GM18873 (cell line): ENCODE measurements around the gene TMEM41A.
"Not testable (repeated sequence)": the region's sequence is repeated elsewhere in the genome, so short reads cannot be mapped to it uniquely, and the experiment has no call there.

Experiments used
- ATAC-seq: cut with Tn5 transposase; IDR thresholded peaks from one replicate; pipeline ENCODE4 v1.9.1; 2021; ENCODE audit warnings: mild to moderate bottlenecking, moderate library complexity, moderate number of reproducible peaks; ENCODE audit not compliant: unreplicated experiment, low FRiP score

TMEM41A gene

DNA sequence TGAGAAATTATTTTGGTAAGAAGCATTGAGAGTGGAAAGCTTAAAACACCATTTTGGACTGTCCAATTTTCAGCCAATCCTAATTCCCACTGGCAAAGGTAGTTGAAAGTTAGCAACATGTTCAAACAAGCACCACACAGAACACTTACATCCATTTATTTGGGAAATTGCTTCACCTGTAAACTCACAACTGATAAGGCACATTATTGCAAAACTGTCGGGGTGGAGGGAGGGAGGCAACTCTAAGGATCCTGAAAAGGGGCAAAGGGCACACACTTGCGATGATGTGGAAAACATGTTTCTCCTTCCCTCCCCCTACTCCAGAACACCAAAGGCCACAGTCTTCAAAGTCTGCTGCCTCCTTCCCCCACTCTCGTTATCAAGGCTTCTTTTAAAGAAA, 9.4 kb downstream of the TMEM41A start:
- ATAC-seq = no peak

DNA sequence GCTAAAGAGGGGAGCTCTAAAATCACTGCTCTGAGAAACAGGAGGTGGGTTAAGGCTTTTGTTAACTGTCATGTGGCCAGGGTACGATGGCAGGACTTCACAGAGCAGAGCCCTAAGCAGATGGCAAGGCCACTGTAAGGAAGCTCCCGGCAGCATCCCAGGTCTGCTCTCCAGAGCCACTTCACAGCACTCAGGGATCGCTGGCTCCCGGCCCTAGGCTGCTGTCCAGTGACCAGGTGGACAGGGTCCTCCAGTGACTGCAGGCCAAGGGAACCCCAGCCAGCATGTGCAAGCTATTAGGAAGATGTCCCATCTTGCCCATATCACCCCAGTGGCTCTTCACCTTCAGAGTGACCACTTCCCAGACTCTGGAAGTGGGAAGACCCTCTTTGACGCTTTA, 10.4 kb downstream of the TMEM41A start:
- ATAC-seq = no peak

DNA sequence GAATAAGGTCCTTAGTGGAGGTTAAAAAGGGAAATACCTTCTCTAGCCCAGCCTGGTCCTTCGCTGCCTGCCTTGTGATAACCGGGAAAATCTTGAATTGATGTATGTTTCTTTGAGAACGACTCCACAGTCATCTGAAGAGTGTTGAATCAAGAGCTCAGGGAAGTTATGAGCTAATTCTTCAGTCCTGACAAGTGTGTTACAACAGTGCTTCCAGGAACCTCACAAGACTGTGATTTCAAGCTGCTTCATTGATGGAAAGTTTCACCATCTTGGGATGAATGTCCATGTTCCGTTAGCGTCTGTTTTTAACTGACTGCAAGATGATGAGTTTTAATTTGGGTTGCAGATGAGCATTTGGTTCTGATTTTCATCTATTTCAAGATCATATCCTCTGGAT, 12.4 kb downstream of the TMEM41A start:
- ATAC-seq = no peak

DNA sequence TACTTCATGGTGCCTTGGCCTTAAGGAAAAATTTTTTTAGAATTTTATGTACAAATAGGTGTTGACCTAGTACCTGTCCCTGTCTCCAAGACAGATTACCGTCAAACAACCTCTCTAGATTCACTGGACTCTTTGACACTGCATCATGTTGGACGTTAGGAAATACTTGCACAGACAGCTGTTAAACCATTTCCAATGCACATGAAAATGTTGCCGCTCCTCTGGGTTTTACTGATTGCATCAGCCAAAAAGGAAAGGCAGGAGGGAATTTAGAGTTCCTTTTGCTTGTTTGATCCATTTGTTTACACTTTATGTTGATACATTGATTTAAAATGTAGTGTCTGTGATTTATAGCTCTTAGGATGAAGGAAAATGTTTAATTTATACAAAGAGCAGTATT, 14.5 kb downstream of the TMEM41A start:
- no peak for ATAC-seq

DNA sequence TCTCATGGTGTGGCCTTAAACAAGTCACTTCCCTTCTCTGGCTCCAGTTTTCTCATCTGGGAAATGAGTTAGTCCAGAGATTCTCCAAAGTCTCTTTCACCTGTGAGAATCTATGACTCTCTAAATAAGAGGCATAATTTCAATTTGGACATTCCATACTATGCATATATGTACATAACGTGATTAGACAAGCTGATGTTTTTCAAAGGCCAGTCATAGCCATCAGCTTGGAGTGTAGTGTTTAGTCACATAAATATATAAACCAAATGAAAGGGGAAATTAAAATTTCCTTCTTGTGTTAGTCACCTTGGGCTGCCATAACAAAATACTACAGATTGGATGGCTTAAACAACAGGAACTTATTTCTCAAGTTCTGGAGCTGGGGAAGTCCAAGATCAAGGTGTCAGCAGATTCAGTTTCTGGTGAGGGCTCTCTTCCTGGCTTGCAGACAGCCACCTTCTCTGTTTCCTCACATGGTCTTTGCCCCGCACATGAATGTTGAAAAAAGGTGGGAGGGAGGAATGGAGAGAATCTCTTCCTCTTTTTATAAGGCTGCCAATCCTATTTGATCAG, 19.4 kb downstream of the TMEM41A start:
- ATAC-seq = no peak

DNA sequence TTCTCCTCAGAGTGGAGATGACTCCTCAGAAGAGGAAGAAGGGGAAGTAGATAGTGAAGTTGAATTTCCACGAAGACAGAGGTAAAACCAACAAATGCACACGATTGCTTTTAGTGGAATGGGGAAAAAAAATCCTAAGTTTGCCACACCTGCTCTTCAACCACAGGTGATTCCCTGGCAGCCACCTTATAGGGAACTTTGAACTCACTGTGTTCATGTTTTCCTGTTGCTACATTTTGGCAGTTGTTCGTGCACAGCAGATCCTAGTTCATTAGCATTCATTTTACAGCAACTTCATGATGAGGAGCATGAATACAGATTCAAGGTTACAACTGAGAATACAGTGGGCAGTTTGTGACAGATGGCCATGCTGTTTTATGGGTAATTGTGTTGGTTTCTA, 21.5 kb downstream of the TMEM41A start:
- no peak for ATAC-seq

DNA sequence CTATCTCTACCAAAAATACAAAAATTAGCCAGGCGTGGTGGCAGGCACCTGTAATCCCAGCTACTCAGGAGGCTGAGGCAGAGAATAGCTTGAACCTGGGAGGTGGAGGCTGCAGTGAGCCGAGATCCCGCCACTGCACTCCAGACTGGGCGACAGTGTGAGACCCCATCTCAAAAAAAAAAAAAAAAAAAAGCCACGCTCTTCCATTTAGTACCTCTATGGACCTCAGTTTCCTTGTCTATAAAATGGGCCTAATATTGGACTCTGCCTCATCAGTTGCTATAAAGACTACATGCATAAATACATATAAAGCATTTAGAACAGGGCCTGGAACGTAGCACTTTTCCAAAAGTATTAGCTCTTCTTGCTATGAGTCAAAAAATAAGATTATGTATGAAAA, 23.9 kb downstream of the TMEM41A start:
- ATAC-seq = not testable (repeated sequence)

DNA sequence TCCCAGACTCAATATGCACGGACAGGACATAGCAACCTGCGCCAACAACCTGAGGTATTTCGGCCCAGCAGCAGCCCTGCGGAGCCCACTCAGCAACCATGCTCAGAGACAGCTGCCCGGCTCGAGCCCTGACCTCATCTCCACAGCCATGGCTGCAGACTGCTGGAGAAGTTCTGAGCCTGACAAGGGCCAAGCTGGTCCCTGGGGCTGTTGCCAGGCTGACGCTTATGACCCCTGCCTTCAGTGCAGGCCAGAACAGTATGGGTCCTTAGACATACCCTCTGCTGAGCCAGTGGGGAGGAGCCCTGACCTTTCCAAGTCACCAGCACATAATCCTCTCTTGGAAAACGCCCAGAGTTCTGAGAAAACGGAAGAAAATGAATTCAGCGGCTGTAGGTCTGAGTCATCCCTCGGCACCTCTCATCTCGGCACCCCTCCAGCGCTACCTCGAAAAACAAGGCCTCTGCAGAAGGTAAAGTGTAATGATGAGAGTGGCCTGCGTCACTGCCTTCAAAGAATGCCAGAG, 25.5 kb downstream of the TMEM41A start:
- ATAC-seq = no peak

DNA sequence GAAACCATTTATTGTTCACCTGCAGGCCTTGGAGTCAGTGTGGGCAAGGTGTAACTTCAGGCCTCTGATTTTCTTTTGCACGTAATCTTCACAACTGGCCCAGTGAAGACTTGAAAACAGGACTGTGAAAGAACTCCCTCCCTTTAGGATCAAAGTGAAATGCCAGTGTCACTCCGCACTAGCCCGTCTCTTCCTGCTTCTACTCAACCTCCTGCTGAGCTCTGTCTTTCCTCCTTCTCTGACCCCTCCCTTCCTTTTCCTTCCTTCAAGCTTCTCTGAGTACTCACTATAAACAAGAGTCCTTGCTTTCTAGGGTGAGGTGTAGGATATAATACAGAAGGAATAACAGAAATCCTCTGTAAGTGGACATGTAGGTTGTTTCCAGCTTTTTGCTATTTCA, 28.5 kb downstream of the TMEM41A start:
- ATAC-seq = no peak

DNA sequence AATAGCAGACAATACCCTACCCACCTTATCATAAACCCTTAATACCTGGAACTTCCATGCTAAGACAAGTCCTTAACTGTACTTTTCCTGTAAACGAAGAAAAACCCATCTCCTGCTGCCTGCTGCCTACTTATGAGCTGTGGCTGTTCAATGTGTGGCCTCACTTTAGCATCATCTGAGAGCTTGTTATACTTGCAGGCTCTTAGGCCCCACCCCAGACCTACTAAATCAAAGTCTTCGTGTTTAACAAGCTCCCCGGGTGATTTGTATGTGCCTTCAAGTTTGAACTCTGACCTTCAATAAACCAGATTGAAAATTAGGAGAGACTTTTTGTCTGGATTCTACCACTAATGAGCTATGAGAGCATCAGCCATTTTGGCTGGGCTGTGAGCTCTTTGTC, 29.3 kb downstream of the TMEM41A start:
- ATAC-seq = no peak

DNA sequence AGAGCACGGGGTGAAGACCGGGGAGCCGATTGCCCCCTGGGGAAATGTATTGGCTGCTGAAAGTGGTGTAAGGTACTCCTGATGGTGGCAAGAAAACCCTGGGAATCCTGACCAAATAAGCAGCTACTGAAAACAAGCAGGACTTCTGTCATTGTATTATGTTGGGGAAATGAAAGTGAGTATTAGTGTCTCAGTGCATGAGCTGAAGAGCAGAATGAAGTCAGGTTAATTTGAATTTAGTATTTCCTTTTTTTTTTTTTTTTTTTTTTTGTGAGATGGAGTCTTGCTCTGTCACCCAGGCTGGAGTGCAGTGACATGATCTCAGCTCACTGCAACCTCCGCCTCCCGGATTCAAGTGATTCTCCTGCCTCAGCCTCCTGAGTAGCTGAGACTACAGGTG, 32.7 kb downstream of the TMEM41A start:
- not testable (repeated sequence) for ATAC-seq

DNA sequence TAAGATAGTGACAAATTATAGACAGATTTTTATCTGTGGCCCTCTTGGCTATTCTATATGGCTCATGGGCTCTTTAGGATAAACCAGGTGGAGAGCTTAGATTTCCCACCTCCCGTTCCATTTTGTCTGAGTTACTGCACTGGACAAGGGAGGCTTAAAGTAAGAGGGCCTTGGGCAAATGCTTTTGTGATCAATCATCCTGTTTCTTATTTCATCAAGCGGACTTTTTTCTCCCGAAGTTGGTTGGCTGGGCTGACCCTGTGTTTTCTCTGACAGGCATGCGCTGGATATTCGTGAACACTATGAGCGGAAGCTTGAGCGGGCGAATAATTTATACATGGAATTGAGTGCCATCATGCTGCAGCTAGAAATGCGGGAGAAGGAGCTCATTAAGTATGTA, 33.4 kb downstream of the TMEM41A start:
- no peak for ATAC-seq

DNA sequence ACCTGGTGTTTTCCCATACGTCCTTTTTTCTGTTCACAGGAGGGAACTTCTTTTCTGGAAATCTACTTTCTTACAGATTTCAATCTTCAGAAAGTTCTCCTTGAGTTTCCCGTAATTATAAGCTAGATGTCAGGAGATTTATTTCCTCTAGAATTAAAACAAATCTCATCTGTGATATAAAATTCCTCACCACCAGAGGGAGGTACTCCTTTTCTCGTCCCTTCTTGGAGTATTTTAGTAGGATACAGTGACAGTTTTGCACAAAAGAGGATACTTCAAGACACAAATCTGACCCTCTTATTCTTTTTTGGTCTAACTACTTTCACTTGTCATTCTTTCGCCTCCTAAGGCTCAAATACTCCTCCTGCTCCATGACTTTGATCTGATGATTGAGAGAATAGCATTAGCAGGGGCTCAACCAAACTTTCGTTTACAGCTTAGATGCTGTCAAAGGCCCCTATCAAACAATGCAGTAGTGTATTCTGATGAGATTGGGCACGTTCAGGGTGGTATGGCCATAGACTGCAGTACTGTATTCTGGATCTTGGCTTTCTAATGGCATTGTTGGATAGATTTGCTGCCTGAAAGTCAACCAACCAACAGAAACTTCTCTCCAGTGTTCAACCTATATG, 38.0 kb downstream of the TMEM41A start:
- ATAC-seq = no peak

DNA sequence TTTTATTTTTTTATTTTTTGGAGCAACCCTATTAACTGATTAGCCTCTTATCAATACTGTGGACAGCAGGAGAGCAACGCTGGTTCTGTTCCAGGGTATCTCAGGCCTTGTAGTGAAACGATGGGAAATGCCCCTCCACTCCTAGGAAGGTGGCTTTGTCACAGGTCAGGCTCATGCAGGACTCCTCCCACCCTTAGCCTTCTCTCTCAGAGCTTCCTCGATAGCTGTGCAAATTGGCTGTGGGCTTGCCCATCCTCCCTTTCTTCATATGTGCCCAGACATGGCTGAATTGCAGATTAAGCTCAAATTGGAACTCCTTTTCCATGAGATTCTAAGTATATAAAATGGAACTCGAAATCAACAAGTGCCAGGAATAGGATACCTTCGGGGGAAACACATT, 38.5 kb downstream of the TMEM41A start:
- ATAC-seq = no peak

DNA sequence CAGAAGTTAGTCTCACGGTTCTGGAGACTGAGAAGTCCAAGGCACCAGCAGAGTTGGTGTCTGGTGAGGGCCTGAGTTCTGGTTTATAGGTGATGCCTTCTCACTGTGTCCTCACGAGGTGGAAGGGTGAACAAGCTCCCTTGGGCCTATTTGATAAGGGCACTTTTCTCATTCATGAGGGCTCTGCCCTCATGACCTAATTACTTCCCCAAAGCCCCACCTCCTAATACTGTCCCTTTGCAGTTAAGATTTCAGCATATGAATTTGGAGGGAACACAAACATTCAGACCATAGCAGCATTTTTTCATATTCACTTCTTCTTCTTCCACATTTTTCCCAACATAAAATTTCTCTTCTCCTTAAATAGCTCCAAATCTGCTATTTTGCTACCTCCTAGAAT, 41.5 kb downstream of the TMEM41A start:
- ATAC-seq = no peak

DNA sequence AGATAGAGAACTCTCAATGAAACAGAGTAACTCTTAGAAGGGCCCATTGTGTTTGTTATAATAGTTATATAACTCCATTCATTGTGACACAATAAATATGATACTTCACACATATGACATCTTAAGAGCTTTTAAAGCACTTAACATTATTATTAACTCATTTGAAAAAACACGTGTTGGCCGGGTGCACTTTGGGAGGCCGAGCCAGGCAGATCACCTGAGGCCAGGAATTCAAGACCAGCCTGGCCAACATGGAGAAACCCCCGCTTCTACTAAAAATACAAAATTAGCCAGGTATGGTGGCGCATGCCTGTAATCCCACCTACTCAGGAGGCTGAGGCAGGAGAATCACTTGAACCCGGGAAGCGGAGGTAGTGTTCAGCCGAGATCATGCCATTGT, 47.4 kb downstream of the TMEM41A start:
- ATAC-seq = not testable (repeated sequence)

DNA sequence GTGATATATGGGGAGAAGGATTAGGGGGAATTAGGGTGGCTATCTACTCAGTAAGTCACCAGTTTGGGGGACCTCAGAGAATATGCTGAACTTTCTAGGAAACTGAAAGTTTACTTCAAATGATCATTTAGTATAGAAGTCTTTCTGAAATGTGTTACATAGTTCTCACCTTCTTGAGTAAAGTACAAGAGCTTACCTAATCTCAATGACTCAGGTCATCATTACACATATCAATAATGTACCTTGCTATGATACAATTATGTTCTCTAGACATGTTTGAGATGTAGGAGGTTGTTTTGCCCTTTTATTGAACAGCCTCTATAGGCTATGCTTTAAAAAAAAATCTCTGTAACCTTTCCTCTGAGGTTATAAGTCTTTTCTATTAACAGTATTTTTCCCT, 50.7 kb downstream of the TMEM41A start:
- ATAC-seq = no peak

DNA sequence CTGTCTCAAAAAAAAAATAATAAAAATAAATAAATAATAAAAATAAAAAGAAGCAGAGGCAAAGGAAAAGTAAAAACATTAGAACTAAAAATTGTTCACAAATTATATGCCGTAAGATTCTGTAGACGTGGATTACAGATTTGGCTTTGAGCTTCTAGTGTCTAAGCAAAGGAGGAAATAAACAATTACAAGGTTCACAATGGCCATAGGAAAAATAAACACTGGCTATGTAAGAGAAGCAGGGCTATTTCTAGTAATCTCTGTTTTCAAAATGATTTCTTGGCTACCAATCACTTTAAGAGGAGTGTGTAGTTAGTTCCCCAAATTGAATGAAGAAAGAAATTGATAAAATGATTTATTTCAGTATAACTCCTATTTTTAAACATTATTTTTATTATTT, 54.5 kb downstream of the TMEM41A start:
- ATAC-seq = no peak

DNA sequence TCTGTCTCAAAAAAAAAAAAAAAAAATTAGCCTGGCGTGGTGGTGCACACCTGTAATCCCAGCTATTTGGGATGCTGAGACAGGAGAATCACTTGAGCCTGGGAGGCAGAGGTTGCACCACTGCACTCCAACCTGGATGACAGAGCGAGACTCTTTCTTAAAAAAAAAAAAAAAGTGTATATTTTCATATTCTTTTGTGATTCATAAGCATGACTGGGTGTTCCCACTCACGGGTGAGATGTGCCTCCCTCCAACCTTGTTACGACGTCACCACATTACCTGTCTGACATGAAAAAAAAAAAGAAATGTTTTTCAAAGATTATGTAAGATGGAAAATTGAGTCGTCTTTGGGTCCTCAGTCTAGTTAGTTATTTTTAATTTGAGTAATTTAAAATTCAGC, 56.8 kb downstream of the TMEM41A start:
- ATAC-seq = no peak

DNA sequence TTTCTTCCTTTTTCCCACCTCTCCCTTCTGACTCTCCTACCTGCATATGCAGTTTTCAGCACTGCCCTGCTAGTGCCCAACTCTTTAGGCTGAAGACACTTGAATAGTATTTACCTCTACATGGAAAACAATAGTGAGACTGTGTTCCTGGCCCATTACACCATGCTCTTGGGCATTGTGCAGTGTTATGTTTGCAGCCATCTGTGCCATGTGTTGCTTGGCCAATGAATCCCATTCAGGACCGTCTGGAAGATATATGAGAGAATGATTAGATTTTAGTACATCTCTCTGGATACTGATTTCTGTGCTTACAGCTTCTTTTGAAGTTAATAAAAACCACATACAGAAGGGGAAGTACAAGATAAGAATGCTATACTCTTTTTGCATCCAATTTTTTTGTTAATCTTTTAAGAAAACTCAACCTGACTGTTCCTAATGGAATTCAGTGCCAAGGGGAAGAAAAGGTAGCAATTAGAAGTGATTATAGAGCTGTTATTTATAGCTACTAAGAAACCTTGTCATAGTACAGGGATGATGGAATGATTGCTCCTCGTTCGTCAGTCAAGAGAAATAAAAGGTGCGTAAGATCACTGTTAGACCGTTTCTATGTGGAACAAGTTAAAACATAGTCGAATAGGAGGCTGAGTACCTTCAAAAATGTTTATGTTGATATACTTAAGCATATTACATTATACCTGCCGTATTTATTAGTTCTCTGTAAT, 58.9 kb downstream of the TMEM41A start:
- no peak for ATAC-seq
